ENCODE data around the gene CHI3L2.
"Not testable (repeated sequence)": the region's sequence is repeated elsewhere in the genome, so short reads cannot be mapped to it uniquely, and the experiment has no call there.

Gene CHI3L2

GRCh38 chr1:111202707-111203623 is 24.5 kb upstream of the CHI3L2 start:
- no peak for DNase-seq

- peak; percentile 79 for DNase-seq
These were observed 23.8 kb upstream of the CHI3L2 start for GRCh38 chr1:111203681-111204200.

- DNase-seq, result peak; percentile 64
These were observed 23.1 kb upstream of the CHI3L2 start for GRCh38 chr1:111204201-111204982.

DNA sequence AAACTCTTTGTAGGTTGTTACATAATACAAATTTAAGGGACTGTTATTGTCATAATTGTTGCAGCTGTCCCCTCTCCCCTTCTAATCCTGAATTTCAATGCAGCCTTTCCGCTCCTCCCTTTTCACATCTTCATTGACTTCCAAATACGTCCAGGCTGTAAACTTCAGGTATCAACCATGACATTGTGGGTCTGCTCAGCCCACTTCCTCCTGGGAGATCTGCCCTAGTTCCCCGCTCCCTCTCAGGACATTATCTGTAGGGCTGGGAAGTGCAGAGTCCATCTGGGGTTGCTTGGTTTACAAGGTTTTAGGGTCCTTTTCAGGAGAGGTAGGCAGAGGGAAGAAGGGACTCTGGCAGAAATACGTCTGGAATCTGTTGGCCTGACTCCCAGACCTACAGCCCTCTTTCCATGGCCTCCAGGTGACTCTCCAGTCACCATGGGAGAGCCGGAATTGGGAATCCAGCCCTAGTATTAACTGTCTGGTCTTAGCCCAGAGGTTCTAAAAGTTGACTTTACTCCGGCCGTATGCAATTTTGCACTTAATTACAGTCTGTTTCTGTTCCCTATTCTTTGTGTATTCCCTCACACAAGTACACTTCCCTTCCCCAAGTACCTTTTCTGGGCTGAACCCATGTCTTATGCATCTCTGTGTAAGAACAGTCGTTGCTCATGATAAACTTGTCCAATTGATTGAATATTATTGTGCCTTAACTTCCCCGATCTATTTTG is 22.4 kb upstream of the CHI3L2 start:
- no peak for DNase-seq

- no peak for DNase-seq
These were observed 21.8 kb upstream of the CHI3L2 start for GRCh38 chr1:111205714-111206050.

- DNase-seq, result no peak
These were observed 18.6 kb upstream of the CHI3L2 start for GRCh38 chr1:111208921-111209320.

- DNase-seq, result no peak
These were observed 17.9 kb upstream of the CHI3L2 start for GRCh38 chr1:111209622-111210021.

DNA sequence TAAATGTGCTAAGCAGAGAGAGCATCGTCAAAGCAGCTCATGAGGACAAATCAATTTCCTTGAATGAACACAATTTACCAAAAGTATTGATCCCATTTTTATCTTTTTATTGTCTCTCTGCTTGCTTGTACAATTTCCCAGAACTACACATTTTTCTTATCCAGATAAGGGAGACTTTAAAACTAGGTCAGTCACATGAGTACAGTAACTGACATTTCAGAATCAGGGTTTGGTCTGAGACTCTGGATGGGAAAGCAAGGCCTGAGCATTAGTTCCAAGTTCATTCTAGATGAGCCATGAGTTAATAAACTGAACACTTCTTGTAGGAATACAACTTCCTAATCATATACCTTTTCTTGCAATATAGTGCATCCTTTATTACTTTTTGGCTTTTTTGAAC is 15.6 kb upstream of the CHI3L2 start:
- no peak for DNase-seq

- no peak for DNase-seq
These were observed 14.7 kb upstream of the CHI3L2 start for GRCh38 chr1:111212634-111213335.

GRCh38 chr1:111213412-111213811 is 14.1 kb upstream of the CHI3L2 start:
- DNase-seq, result no peak

DNA sequence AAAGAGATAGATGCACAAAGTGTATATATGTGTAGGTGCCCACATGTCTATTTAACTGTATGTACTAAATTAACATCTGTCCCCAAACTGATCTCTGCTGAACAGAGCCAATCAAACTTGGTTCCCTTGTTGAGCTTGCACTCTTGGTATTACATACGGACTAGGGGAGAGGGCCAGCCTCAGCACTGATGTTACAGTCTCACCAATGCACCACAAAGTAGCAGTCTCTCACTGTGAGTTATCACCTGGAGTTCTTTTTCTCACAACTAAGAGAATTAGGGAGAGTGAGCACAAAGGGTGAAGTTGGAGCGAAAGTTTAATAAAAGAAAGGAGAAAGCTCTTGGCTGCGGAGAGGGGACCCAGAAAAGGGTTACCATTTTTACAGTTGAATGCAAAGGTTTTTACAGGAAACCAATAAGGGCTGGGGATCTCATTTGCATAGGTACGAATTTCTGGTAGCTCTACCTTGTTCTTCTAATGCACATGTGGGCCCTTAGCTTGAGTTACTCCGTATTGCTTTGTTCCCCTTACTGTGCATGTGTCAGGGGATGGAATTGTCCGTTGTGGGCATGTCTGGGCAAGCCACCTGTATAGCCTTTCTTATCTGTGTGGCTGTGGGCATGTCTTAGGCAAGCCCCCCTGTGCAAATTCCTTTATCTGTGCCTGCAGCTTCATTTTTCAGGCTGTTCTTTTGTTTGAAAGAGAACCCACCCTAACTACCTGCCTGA is 13.3 kb upstream of the CHI3L2 start:
- DNase-seq, result no peak

GRCh38 chr1:111214884-111215283 is 12.6 kb upstream of the CHI3L2 start:
- peak; percentile 37 for DNase-seq

GRCh38 chr1:111215285-111215684 is 12.2 kb upstream of the CHI3L2 start:
- DNase-seq, result not testable (repeated sequence)

DNA sequence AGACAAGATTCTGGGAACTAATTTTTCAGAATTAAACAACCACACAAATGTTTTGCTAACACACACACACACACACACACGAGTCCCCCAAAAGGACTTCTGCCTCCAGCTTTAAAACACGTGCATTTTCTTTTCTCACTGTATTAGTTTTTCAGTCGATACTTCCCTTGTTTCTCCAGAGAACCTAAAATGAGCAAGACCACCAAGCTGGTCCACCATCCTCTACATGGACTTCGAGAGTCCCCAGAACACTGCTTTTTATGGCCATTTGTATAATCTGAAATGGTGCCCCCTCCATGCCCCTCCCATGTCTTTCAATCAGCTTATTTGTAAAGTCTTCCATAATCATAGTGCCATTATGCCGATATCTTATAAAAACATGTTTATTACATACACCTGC is 10.8 kb upstream of the CHI3L2 start:
- DNase-seq, result no peak

DNA sequence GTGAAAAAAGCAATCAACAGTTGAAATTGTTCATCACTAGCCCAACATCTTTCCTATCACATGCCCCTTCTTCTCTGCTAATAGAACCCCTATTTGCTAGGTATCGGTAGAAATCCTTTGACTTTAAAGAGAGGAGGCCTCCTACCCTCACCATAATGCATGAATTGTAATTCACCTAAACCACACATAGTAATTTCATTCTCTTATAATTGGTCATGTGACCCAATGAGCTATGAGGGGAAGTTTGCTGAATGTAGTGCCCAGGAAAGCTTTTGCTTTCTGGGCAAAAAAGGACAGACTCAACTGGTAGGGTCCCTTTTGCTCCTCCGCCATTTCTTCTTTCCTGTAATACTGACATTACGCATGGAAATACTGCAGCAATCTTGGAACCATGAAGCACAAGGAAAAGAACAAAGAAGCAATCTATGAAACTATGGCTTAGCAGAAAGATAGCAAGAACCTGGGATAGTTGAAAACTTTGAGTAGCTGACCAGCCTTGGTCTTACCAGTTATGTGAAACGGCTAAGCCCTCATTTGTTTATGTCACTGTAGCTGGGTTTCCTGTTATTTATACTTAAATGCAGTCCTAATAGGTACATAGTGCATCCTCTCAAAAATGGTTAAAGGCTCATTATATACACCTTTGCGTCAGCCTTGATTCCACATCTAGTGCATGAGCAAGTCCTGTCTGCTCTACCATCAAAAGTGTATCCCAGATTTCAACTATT is 10.2 kb upstream of the CHI3L2 start:
- DNase-seq, result no peak

GRCh38 chr1:111218701-111219556 is 8.6 kb upstream of the CHI3L2 start:
- DNase-seq, result no peak

DNA sequence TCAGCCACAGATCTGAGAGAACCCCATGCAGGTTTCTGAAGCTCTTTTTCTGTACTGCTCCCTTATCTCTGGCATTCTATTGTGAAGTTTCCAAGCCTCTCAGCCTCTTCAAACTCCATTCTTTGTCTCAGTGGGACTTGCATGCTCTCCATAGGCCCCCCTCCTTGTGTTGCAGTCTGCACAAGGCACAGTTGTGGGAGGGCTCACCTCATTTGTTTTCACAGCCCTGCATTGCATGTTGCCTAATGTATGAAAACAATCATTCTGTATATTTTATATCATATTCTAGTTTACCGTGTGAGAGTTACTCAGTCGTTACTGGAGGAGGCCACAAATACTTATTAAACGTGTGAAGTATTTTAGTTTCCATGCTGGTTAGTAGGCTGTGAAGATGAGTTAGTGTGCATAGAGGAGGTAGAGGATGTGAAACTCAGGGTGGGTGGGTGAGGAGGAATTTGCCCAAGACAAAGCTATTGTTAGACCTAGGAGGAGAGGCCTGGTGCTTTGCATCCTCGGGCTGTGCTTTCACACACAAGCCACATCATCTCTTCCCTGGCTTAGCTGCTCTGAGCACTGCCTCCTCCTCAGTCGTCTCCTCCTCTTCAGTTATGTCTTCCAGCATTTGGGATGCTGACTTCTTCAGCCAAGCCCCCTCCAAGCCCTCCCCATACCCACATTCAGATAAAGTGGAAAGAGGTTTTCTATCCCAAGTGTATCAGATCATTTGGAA is 7.8 kb upstream of the CHI3L2 start:
- DNase-seq, result peak; percentile 41

DNA sequence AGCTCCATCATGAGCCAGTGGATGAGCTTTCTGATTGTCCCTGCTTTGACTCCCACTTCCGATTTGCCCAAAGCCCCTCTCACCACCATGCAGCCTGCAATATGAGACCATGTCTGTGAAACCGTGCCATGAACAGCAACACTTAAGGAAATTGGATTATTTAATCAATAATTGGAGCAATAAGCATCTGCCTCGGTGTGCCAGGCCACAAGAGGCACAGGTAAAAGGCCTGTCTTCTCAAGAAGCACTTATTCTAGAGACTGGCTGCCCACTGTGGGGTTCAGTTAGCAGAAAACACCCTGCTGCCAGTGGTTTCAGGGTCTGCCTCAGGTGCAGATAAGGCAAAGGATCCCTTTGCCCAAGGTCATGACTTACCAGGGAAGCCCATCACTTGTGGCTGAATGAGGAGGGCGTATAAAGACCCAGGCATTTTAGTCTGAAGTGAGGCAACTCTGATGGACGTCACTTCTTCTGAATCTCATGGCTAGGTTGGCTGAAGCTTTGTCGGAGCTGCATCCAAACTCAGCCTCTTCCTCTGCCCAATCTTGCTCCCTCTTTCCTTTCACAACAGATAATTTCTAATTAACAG is 7.1 kb upstream of the CHI3L2 start:
- no peak for DNase-seq

DNA sequence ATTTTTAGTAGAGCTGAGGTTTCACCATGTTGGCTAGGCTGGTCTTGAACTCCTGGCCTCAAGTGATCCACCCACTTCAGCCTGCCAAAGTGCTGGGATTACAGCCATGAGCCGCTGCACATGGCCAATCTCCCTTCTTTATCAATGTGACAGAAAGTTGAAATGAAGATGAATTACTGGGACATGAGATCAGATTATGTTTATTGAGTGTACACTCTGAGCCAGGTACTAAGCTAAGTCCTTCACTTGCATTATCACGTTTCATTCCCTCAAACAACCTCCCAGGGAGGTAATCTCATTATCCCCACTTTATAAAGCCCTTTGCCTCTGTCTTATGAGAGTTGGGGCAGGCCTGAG is 6.3 kb upstream of the CHI3L2 start:
- no peak for DNase-seq
